ENCODE measurements around the gene COPE.

DNA sequence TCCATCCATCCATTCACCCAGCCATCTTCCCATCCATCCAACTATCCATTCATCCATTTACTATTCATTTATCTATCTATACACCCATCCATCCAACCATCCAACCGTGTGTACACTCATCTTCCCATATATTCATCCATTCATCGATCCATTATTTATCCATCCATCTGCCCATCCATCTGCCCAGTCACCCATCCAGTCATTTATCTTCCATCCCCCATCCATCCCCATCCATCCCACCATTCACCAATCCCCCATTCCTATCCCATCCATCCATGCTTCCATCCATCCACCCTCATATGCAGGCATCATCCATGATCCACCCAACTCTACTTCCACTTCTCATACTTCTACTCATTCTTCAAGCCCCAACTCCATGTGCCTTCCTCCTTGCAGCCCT lies 35.9 kb upstream of the COPE start:
- TF ChIP-seq CTCF (conservative IDR thresholded peaks at IDR 0.05) (no peak), ZFX (IDR thresholded peaks at IDR 0.05) (no peak)

All from C4-2B (cell line).